VCaP (cell line): ENCODE results near the gene USP4.

ENCODE experiments used
- H3K27ac ChIP-seq: fragments of 450-650 bp; 2 replicates; pipeline ENCODE4 v1.5.1; 2017
- TF ChIP-seq, protein P1 (sequence below): fragments of 450-650 bp; conservative IDR thresholded peaks from 2 replicates; pipeline ENCODE4 v1.5.1; 2017; ENCODE audit warnings: mild to moderate bottlenecking, moderate library complexity

Gene USP4

DNA sequence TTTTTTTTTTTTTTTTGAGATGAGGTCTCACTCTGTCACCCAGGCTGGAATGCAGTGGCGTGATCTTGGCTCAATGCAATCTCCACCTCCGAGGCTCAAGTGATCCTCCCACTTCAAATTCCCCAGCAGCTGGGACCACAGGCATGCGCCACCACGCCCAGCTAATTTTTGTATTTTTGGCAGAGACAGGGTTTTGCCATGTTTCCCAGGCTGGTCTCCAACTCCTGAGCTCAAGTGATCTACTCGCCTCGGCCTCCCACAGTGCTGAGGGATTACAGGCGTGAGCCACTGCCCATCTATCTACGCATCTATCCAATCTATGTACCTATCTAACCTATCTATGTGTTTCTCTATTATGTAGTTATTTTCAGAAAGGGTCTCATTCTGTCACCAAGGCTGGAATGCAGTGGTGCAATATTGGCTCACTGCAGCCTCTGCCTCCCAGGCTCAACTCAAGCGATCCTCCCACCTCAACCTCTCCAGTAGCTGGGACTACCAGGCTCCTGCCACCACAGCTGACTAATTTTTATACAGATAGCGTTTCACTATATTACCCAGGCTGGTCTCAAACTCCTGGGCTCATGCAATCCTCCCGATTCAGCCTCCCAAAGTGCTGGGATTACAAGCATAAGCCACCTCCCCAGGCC is 38.5 kb upstream of the USP4 start:
- TF ChIP-seq, protein P1, sequence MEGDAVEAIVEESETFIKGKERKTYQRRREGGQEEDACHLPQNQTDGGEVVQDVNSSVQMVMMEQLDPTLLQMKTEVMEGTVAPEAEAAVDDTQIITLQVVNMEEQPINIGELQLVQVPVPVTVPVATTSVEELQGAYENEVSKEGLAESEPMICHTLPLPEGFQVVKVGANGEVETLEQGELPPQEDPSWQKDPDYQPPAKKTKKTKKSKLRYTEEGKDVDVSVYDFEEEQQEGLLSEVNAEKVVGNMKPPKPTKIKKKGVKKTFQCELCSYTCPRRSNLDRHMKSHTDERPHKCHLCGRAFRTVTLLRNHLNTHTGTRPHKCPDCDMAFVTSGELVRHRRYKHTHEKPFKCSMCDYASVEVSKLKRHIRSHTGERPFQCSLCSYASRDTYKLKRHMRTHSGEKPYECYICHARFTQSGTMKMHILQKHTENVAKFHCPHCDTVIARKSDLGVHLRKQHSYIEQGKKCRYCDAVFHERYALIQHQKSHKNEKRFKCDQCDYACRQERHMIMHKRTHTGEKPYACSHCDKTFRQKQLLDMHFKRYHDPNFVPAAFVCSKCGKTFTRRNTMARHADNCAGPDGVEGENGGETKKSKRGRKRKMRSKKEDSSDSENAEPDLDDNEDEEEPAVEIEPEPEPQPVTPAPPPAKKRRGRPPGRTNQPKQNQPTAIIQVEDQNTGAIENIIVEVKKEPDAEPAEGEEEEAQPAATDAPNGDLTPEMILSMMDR, result no peak
- no peak overlapping the region for H3K27ac ChIP-seq

DNA sequence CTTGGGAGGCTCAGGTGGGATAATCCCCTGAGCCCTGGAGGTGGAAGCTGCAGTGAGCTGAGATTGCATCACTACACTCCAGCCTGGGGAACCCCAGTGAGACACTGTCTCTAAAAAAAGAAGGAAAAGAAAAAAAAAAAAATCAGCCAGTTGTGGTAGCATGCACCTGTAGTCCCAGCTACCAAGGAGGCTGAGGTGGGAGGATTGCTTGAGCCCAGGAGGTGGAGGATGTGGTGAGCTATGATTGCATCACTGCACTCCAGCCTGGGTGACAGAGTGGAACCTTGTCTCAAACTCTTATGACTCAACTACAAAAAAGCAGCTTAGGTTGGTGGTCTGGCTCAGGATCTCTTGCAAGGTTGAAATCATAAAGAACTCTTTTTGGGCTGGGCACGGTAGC is 37.6 kb upstream of the USP4 start:
- no peak overlapping the region for H3K27ac ChIP-seq
- TF ChIP-seq, protein P1, result no peak

DNA sequence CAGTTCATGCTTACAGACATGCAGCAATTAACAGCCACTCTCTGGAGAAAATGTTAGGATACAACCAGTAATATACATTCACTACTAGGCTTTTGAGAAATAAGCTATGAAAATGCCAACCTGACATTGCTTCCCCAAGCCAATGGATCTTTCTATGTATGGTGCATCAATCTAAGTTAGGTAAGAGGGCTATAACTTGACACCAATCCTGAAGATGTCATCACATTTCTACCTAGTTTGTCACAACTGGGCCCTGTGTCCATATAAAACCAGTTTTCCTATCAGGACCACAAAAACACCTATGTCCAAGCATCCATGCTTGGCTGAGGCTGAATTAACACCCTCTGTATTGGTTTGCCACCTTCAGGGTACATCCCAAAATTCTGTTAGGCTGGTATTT is 32.1 kb upstream of the USP4 start:
- H3K27ac ChIP-seq, result no peak overlapping the region
- TF ChIP-seq, protein P1, result no peak

DNA sequence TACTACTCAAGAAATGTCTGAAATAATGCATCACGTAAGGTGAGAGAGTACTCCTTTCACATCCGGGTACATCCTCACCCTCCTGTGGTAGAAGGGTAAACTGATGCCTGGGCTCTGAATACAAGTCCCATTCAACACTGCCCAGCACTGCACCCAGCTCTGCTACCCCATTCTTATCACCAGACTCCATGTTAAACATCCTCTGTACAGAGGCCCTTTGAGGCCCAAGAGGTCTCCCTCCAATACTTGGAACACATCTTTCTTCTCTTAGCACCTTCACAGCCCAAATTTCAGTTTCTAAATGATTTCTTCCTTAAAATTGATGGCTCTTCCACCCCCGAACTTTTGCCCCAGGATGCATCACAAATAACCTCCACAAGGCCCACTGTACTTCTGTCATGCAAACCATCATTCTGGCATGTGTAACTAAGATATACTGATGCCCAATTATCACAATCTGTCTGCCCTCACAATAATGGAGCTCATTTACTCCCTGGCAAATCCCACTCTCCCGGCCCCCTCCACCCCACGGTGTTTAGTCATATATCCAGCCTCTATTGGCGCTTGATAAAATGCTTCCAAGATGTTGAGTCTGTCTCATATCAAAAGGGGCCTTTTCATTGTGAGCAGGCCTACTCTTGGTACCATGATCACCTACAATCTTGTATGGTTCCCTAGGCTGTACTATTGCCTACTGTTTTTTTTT is 30.9 kb upstream of the USP4 start:
- no peak overlapping the region for H3K27ac ChIP-seq
- TF ChIP-seq, protein P1, result no peak

DNA sequence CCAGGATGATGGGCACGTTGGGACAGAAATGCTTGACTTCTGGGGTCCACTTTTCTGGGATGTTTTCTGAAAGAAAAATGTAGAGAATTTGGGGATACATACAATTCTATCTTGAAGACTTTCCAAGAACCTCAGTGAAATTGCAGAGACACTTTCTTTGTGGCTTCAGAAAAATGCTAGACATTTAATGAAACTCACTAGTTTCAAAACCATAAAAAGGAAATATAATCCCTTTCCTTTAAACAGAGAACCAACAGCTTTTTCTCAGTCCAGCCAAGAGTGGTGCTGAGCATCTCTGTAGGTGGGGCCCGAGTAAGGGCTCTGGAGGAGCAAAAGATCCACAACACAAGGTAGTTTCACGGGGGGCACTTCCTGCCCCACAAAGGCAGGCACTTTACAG is 22.7 kb upstream of the USP4 start:
- no peak overlapping the region for H3K27ac ChIP-seq
- TF ChIP-seq, protein P1, result no peak

DNA sequence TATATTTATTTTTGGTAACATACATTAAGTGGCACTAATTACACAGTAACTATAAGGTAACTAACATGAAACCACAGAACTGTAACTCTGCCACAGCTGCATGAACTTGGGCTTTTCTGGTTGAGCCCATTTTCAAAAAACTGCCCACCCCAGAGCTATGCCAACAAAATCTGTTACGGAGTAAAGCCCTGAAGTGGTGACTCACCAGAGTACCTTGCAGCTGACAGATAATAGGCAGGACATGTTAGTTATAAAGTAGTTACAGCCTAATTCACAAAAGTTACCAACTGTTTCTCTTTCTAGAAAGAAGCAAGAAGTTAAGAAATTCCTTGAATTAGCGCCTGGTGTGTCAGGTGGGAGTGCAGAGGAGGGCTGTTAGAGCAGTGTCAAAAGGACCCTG is 19.8 kb upstream of the USP4 start:
- TF ChIP-seq, protein P1, result no peak
- H3K27ac ChIP-seq, result peak overlapping the region; percentile 97

DNA sequence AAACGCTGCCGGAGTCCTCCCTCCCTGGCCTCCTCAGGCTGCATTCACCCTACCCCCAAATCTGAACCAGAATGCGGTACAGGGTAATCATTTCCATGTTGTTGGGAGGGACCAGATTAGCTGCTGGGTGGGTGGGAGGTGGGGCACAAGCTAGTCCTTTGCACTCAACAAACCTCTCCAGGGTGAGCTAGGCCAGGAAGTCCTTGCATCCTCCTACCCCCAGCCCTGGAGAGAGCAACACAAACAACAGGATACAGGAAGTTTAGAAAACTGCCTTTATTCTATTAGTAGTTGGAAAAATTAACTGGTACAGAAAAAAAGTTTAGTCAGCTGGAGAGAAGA is 19.0 kb upstream of the USP4 start:
- H3K27ac ChIP-seq, result peak overlapping the region; percentile 97
- TF ChIP-seq, protein P1, result no peak
